Stomach (tissue), 19 donors: Measurements from ENCODE around the gene MIS12. TPM values are rescaled to one million over a fixed set of nuclear protein-coding genes. Genes with fewer than 3 reads are reported as not detected.

Experiments
- DNase-seq, 2 donors: peaks; one replicate each; pipeline versions ENCODE4 v3.0.0 to v3.0.0-alpha.2; 2013 to 2019
- H3K27ac ChIP-seq, 5 donors: fragments of 200-600 bp in 4 of 5; sonication (generic) in 4 of 5; one replicate each; pipeline ENCODE4 v1.5.1; 2013 to 2019; ENCODE audit warnings: mild to moderate bottlenecking in 1 of 5, moderate library complexity in 1 of 5
- H3K27me3 ChIP-seq, 3 donors: fragments of 200-600 bp; sonication (generic); one replicate each; pipeline ENCODE4 v1.5.1; 2017 to 2019; ENCODE audit warnings: mixed run types in 1 of 3
- H3K36me3 ChIP-seq, 4 donors: fragments of 200-600 bp; sonication (generic); 1 replicate in 3 of 4; 2 replicates in 1 of 4; pipeline ENCODE4 v1.5.1; 2016 to 2019
- H3K4me1 ChIP-seq, 4 donors: fragments of 200-600 bp; sonication (generic); one replicate each; pipeline ENCODE4 v1.5.1; 2016 to 2019
- H3K4me3 ChIP-seq, 4 donors: fragments of 200-600 bp; sonication (generic) in 3 of 4; one replicate each; pipeline ENCODE4 v1.5.1; 2016 to 2019; ENCODE audit warnings: mild to moderate bottlenecking in 1 of 4
- H3K9me3 ChIP-seq, 4 donors: fragments of 200-600 bp; sonication (generic); one replicate each; pipeline ENCODE4 v1.5.1; 2016 to 2019
- CTCF ChIP-seq, 7 experiments: fragments of 450-650 bp in 4 of 7; fragments of 200-600 bp in 3 of 7; sonication (generic) in 3 of 7; IDR thresholded peaks; one replicate each; pipeline ENCODE4 v1.5.1; 2016 to 2019; ENCODE audit warnings: antibody characterized with exemption in 7 of 7, control low read depth in 2 of 7, mild to moderate bottlenecking in 1 of 7
- EP300 ChIP-seq: sonication (generic); formaldehyde crosslinking; IDR thresholded peaks from one replicate; pipeline ENCODE4 v1.6.1; 2017; ENCODE audit warnings: antibody characterized with exemption
- POLR2A ChIP-seq, 4 donors: fragments of 450-650 bp; IDR thresholded peaks; one replicate each; pipeline ENCODE4 v1.6.1; 2016; ENCODE audit warnings: antibody characterized with exemption in 4 of 4, control low read depth in 2 of 4, mild to moderate bottlenecking in 1 of 4, moderate library complexity in 1 of 4
- POLR2AphosphoS5 ChIP-seq, 3 donors: sonication (generic); formaldehyde crosslinking; IDR thresholded peaks; one replicate each; pipeline ENCODE4 v1.6.1; 2016; ENCODE audit warnings: antibody characterized with exemption in 3 of 3
- WGBS, 5 donors: extraction: QIAGEN DNeasy Blood & Tissue Kit in 3 of 5; methylation state at CpG; one replicate each; pipeline versions ENCODE4 v1.1.5 to v1.1.7; 2013 to 2018; 5-methylcytosine and 5-hydroxymethylcytosine counted together
- intact Hi-C: fragments of 100-400 bp; cut with DNase I; formaldehyde crosslinking; loops from one replicate; pipeline ENCODE4 v1.15.1; 2023; ENCODE audit warnings: low total_unique reads
- long read RNA-seq, 10 donors: transcript quantifications; one replicate each; lab custom pipeline, GENCODE V29; 2026
- polyA plus RNA-seq, 3 donors: library from polyadenylated mRNA; stranded (reverse); fragments of 200-250 nt; gene quantifications; one replicate each; pipeline ENCODE4 v1.2.3, GENCODE V29; 2013
- total RNA-seq, 5 donors: library from RNA; depleted of rRNA; stranded (reverse); fragments of >200 nt; gene quantifications; one replicate each; pipeline versions ENCODE4 v1.1.0 to v1.2.3, GENCODE V29; 2014 to 2016
- donor health status: healthy with polysubstance abuse.
- donor health status: Bipolar disorder and iron deficiency.
- donor health status: healthy.

Gene MIS12
- total RNA-seq: 10 to 100 TPM in 4 of 5 donors, not detected in 1; 13.6 to 43.3 (median 17.2) TPM
- 10 to 100 TPM in 1 of 3 donors, 1 to 10 TPM in 2; 7.5 to 10.9 (median 8.5) TPM for polyA plus RNA-seq
- long read RNA-seq, donor 1: 0 reads
- long read RNA-seq, donor 2, partial matches to known transcripts: 0 of 5 reads
- long read RNA-seq, donor 2, other reads (novel, unspliced or antisense): 0 of 5 reads
- long read RNA-seq, donor 3, partial matches to known transcripts: 0 of 3 reads
- long read RNA-seq, donor 3, other reads (novel, unspliced or antisense): 0 of 3 reads
- long read RNA-seq, donor 4: 0 reads
- long read RNA-seq, donor 5, partial matches to known transcripts: 0 of 3 reads
- long read RNA-seq, donor 5, other reads (novel, unspliced or antisense): 0 of 3 reads
- long read RNA-seq, donor 6, partial matches to known transcripts: 0 of 4 reads
- long read RNA-seq, donor 6, other reads (novel, unspliced or antisense): 0 of 4 reads
- long read RNA-seq, donor 7, partial matches to known transcripts: 0 of 2 reads
- long read RNA-seq, donor 7, other reads (novel, unspliced or antisense): 0 of 2 reads
- long read RNA-seq, donor 8, partial matches to known transcripts: 0 of 3 reads
- long read RNA-seq, donor 8, other reads (novel, unspliced or antisense): 0 of 3 reads
- long read RNA-seq, donor 9, partial matches to known transcripts: 0 of 4 reads
- long read RNA-seq, donor 9, other reads (novel, unspliced or antisense): 0 of 4 reads
- long read RNA-seq, donor 10, partial matches to known transcripts: 0 of 2 reads
- long read RNA-seq, donor 10, other reads (novel, unspliced or antisense): 0 of 2 reads

GRCh38 chr17:5486206-5487124, at the start of gene MIS12:
TSS of gene MIS12 (plus strand) at chr17:5486566. CDS start at chr17:5488863, 2,297 bp downstream.
- peaks cover 22 to 67% (median 60%) of the 10 kb centered on the region in 4 donors for H3K36me3 ChIP-seq
- intact Hi-C loops: no loop called here

GRCh38 chr17:5437721-5438317, 48.5 kb upstream of the MIS12 start:
- Histone ChIP-seq H3K36me3 (peaks cover 21 to 62% (median 55%) of the 10 kb centered on the region in 4 donors), H3K9me3 (no peaks in the 10 kb centered on the region), H3K4me1 (peaks cover 16 to 44% (median 30%) of the 10 kb centered on the region in 4 donors), H3K4me3 (peak overlapping the region; percentile 89 to 98 (median 93)), H3K27me3 (no peaks in the 10 kb centered on the region), H3K27ac (peak overlapping the region in 4 of 5 donors; percentile 78 to 91 (median 84))
- DNase-seq: no peak
- intact Hi-C loops: no loop called here
- WGBS, 5 donors: 38 to 53% (median 41%) methylated on average over 5 of the region's 5 CpGs
- TF ChIP-seq POLR2AphosphoS5 (IDR thresholded peaks at IDR 0.05) (no peak), EP300 (no peak), POLR2A (IDR thresholded peaks at IDR 0.05) (no peak)

More at GRCh38 chr17:5486206-5487124, at the start of gene MIS12:
- DNase-seq: peak; percentile 98 to 100
- WGBS, 5 donors: 0 to 1% (median 1%) methylated on average over 65 to 77 of the region's 77 CpGs
- Histone ChIP-seq H3K4me1 (peaks cover 21 to 59% (median 43%) of the 10 kb centered on the region in 4 donors), H3K9me3 (no peaks in the 10 kb centered on the region), H3K4me3 (peak within 1 kb of the TSS; percentile 78 to 98 (median 92)), H3K27me3 (no peaks in the 10 kb centered on the region), H3K27ac (peak within 1 kb of the TSS; percentile 95 to 100 (median 98))
- TF ChIP-seq POLR2AphosphoS5 (IDR thresholded peaks at IDR 0.05) (peak; percentile 53 to 90 (median 89)), POLR2A (IDR thresholded peaks at IDR 0.05) (peak in 2 of 4 donors; percentile 68 to 77), EP300 (no peak)

- intact Hi-C loops: no loop called here
- TF ChIP-seq CTCF (IDR thresholded peaks at IDR 0.05) (peak in 5 of 7 experiments; percentile 96 to 99 (median 99)), EP300 (no peak), POLR2A (IDR thresholded peaks at IDR 0.05) (no peak), POLR2AphosphoS5 (IDR thresholded peaks at IDR 0.05) (peak; percentile 64 to 92 (median 68))
- Histone ChIP-seq H3K27ac (peak within 1 kb of the TSS; percentile 78 to 91 (median 84)), H3K4me3 (peak within 1 kb of the TSS; percentile 89 to 98 (median 93)), H3K36me3 (peaks cover 26 to 62% (median 55%) of the 10 kb centered on the region in 4 donors), H3K4me1 (peaks cover 16 to 44% (median 28%) of the 10 kb centered on the region in 4 donors), H3K27me3 (no peaks in the 10 kb centered on the region), H3K9me3 (no peaks in the 10 kb centered on the region)
- WGBS, 5 donors: 0 to 1% (median 0%) methylated on average over 30 to 75 of the region's 75 CpGs
- peak; percentile 94 to 98 for DNase-seq
Measured at GRCh38 chr17:5438716-5439445, 47.5 kb upstream of the MIS12 start, which contains the start of gene C1QBP. TSS of gene C1QBP (minus strand) at chr17:5439155. CDS start at chr17:5439073, 82 bp downstream.

GRCh38 chr17:5439446-5439764, 47.0 kb upstream of the MIS12 start:
- Histone ChIP-seq H3K27me3 (no peaks in the 10 kb centered on the region), H3K4me3 (peak overlapping the region; percentile 89 to 98 (median 93)), H3K9me3 (no peaks in the 10 kb centered on the region), H3K27ac (peak overlapping the region; percentile 78 to 91 (median 83)), H3K36me3 (peaks cover 27 to 62% (median 55%) of the 10 kb centered on the region in 4 donors), H3K4me1 (peaks cover 16 to 44% (median 27%) of the 10 kb centered on the region in 4 donors)
- no peak for DNase-seq
- 4 to 26% (median 8%) methylated on average over 1 of the region's 1 CpG for WGBS, 5 donors
- TF ChIP-seq CTCF (IDR thresholded peaks at IDR 0.05) (peak in 1 of 7 experiments; percentile 36), POLR2A (IDR thresholded peaks at IDR 0.05) (no peak)
- intact Hi-C loops: no loop called here
